H1 (cell line): Measurements from ENCODE around the gene NLRP10. TPM values are rescaled to one million over a fixed set of nuclear protein-coding genes. Genes with fewer than 3 reads are reported as not detected.

ENCODE experiments used
- CTCF ChIA-PET: fragments of 300-600 bp; sonication (Branson Sonifier 250); formaldehyde crosslinking; loops from one replicate; lab custom pipeline; 2021; ENCODE audit not compliant: partially characterized antibody; lab: Charles Lee
- POLR2A ChIA-PET: fragments of 300-600 bp; sonication (Branson Sonifier 250); formaldehyde crosslinking; loops from one replicate; lab custom pipeline; 2021; ENCODE audit warnings: inconsistent platforms; ENCODE audit not compliant: partially characterized antibody; lab: Charles Lee
- DNase-seq, 2 experiments: peaks; one replicate each; pipeline versions ENCODE4 v3.0.0 to v3.0.0-alpha.2; 2010 to 2022; ENCODE audit warnings: low spot score in 2 of 2, low read depth in 1 of 2, mixed read lengths in 1 of 2
- FAIRE-seq: peaks from 2 replicates; lab custom pipeline; 2011; peaks lifted over from hg19 to GRCh38; lab: Jason Lieb, UNC
- H2AFZ ChIP-seq: 2 replicates; pipeline ENCODE4 v1.8.1; 2012; ENCODE audit warnings: low read length, inconsistent platforms
- H2AK5ac ChIP-seq: 2 replicates; pipeline ENCODE4 v1.6.1; 2013; ENCODE audit warnings: low read depth, low read length
- H2BK120ac ChIP-seq: replicated peaks from 2 replicates; pipeline ENCODE3; 2013; ENCODE audit warnings: low read depth, low read length, inconsistent platforms
- H2BK12ac ChIP-seq: 2 replicates; pipeline ENCODE4 v1.6.1; 2013; ENCODE audit warnings: low read depth, low read length
- H2BK15ac ChIP-seq: 2 replicates; pipeline ENCODE4 v1.6.1; 2013; ENCODE audit warnings: low read length
- H2BK20ac ChIP-seq: 2 replicates; pipeline ENCODE4 v1.6.1; 2013; ENCODE audit warnings: low read length
- H2BK5ac ChIP-seq: 2 replicates; pipeline ENCODE4 v1.6.1; 2013; ENCODE audit warnings: low read depth, low read length
- H3K14ac ChIP-seq: 2 replicates; pipeline ENCODE4 v1.6.1; 2013; ENCODE audit warnings: inconsistent platforms; ENCODE audit not compliant: insufficient read length
- H3K18ac ChIP-seq: 2 replicates; pipeline ENCODE4 v1.6.1; 2013; ENCODE audit warnings: low read length; ENCODE audit errors: extremely low read depth
- H3K23ac ChIP-seq: 2 replicates; pipeline ENCODE4 v1.6.1; 2013; ENCODE audit warnings: inconsistent platforms; ENCODE audit not compliant: insufficient read length
- H3K23me2 ChIP-seq: 2 replicates; pipeline ENCODE4 v1.6.1; 2013; ENCODE audit warnings: low read depth, low read length
- H3K27ac ChIP-seq: 2 replicates; pipeline ENCODE4 v1.6.1; 2011; ENCODE audit warnings: low read depth, low read length, inconsistent platforms
- H3K27me3 ChIP-seq, 4 experiments: replicated peaks in 1 of 4; 1 replicate in 1 of 4; 2 replicates in 3 of 4; pipeline versions ENCODE4 v1.6.1 to v1.8.1; 2011 to 2013; ENCODE audit warnings: low read length in 3 of 4, mild to moderate bottlenecking in 3 of 4, inconsistent platforms in 2 of 4, mixed read lengths in 2 of 4, moderate library complexity in 1 of 4; ENCODE audit not compliant: control insufficient read depth in 3 of 4, insufficient read depth in 3 of 4; ENCODE audit errors: extremely low read depth in 1 of 4
- H3K36me3 ChIP-seq, 4 experiments: 2 replicates each; pipeline versions ENCODE4 v1.6.1 to v1.8.1; 2011 to 2013; ENCODE audit warnings: mild to moderate bottlenecking in 4 of 4, low read length in 3 of 4, moderate library complexity in 2 of 4, control low read depth in 1 of 4, inconsistent platforms in 1 of 4; ENCODE audit not compliant: insufficient read depth in 4 of 4, control insufficient read depth in 2 of 4
- H3K4ac ChIP-seq: replicated peaks from 2 replicates; pipeline ENCODE3; 2013; ENCODE audit warnings: low read length, low read depth, mixed read lengths, inconsistent platforms; ENCODE audit not compliant: insufficient read length
- H3K4me1 ChIP-seq, 4 experiments: replicated peaks in 1 of 4; 1 replicate in 1 of 4; 2 replicates in 3 of 4; pipeline versions ENCODE4 v1.6.1 to v1.8.1; 2011 to 2013; ENCODE audit warnings: low read length in 3 of 4, inconsistent platforms in 2 of 4, mixed read lengths in 1 of 4; ENCODE audit not compliant: insufficient read depth in 4 of 4, control insufficient read depth in 3 of 4
- H3K4me2 ChIP-seq, 2 experiments: 2 replicates each; pipeline versions ENCODE4 v1.6.1 to v1.8.1; 2011 to 2013; ENCODE audit warnings: low read depth in 2 of 2, low read length in 2 of 2, control low read depth in 1 of 2, inconsistent platforms in 1 of 2, mild to moderate bottlenecking in 1 of 2; ENCODE audit not compliant: insufficient read depth in 1 of 2
- H3K4me3 ChIP-seq, 4 experiments: fragments of 200-600, 300-600 bp in 1 of 4; sonication (generic), shearing (Covaris generic), sonication (Bioruptor Twin) in 1 of 4; 2 replicates each; pipeline versions ENCODE4 v1.5.1 to v1.8.1; 2011 to 2016; ENCODE audit warnings: low read length in 4 of 4, low read depth in 3 of 4, control low read depth in 2 of 4, inconsistent platforms in 2 of 4, mild to moderate bottlenecking in 2 of 4, mixed read lengths in 1 of 4, moderate library complexity in 1 of 4; ENCODE audit not compliant: insufficient read depth in 2 of 4; ENCODE audit errors: extremely low read depth in 1 of 4
- H3K56ac ChIP-seq: replicated peaks from 2 replicates; pipeline ENCODE3; 2013; ENCODE audit warnings: low read depth, mild to moderate bottlenecking, mixed read lengths, low read length, inconsistent platforms; ENCODE audit not compliant: insufficient read length
- H3K79me1 ChIP-seq: 2 replicates; pipeline ENCODE4 v1.6.1; 2013; ENCODE audit warnings: low read depth, low read length, control low read depth
- H3K79me2 ChIP-seq, 2 experiments: 2 replicates each; pipeline versions ENCODE4 v1.6.1 to v1.8.1; 2012 to 2013; ENCODE audit warnings: low read length in 2 of 2, mild to moderate bottlenecking in 2 of 2, inconsistent platforms in 1 of 2; ENCODE audit not compliant: insufficient read depth in 2 of 2, control insufficient read depth in 1 of 2
- H3K9ac ChIP-seq, 4 experiments: replicated peaks in 1 of 4; 1 replicate in 1 of 4; 2 replicates in 3 of 4; pipeline versions ENCODE4 v1.6.1 to v1.8.1; 2011 to 2013; ENCODE audit warnings: low read depth in 3 of 4, low read length in 3 of 4, control low read depth in 2 of 4, mild to moderate bottlenecking in 2 of 4, moderate library complexity in 2 of 4, inconsistent platforms in 1 of 4; ENCODE audit errors: extremely low read depth in 1 of 4
- H3K9me3 ChIP-seq, 2 experiments: 2 replicates each; pipeline versions ENCODE4 v1.6.1 to v1.8.1; 2012 to 2013; ENCODE audit warnings: mild to moderate bottlenecking in 2 of 2, moderate library complexity in 2 of 2, control low read depth in 1 of 2, inconsistent platforms in 1 of 2, low read depth in 1 of 2, low read length in 1 of 2, mixed read lengths in 1 of 2; ENCODE audit not compliant: insufficient read depth in 2 of 2
- H4K20me1 ChIP-seq, 2 experiments: replicated peaks in 1 of 2; 2 replicates each; pipeline versions ENCODE3 to v1.8.1; 2011 to 2013; ENCODE audit warnings: inconsistent platforms in 2 of 2, low read length in 2 of 2, mild to moderate bottlenecking in 1 of 2; ENCODE audit not compliant: insufficient read depth in 2 of 2, control insufficient read depth in 1 of 2
- H4K5ac ChIP-seq: 2 replicates; pipeline ENCODE4 v1.6.1; 2013; ENCODE audit warnings: low read length, low read depth, mixed read lengths, inconsistent platforms; ENCODE audit not compliant: insufficient read length
- H4K8ac ChIP-seq: 2 replicates; pipeline ENCODE4 v1.8.0; 2013; ENCODE audit warnings: mild to moderate bottlenecking, moderate library complexity, low read length, inconsistent platforms; ENCODE audit not compliant: insufficient read depth; ENCODE audit errors: extremely low read depth
- H4K91ac ChIP-seq: replicated peaks from 2 replicates; pipeline ENCODE3; 2013; ENCODE audit warnings: low read length, mixed read lengths, inconsistent platforms; ENCODE audit not compliant: insufficient read length
- CBX5 ChIP-seq: fragments of 300-800, 300-1000 bp; sonication (generic); IDR thresholded peaks from 2 replicates; pipeline ENCODE4 v1.7.1; 2016; ENCODE audit warnings: antibody characterized with exemption, low read length, low read depth
- RBBP5 ChIP-seq: IDR thresholded peaks from 2 replicates; pipeline ENCODE4 v1.7.1; 2012; ENCODE audit warnings: low read depth, mild to moderate bottlenecking, inconsistent platforms, low read length, moderate library complexity, borderline replicate concordance
- SIN3A ChIP-seq, 2 experiments: IDR thresholded peaks in 1 of 2; conservative IDR thresholded peaks in 1 of 2; 2 replicates each; pipeline ENCODE4 v1.6.1; 2011 to 2012; ENCODE audit warnings: low read length in 2 of 2, improper control_type of control experiment in 1 of 2, low read depth in 1 of 2, mild to moderate bottlenecking in 1 of 2
- TAF1 ChIP-seq: IDR thresholded peaks from 2 replicates; pipeline ENCODE4 v1.6.1; 2011; ENCODE audit warnings: mild to moderate bottlenecking, low read depth, low read length
- WGBS, 2 experiments: shearing (Covaris generic) in 1 of 2; methylation state at CpG; one replicate each; pipeline versions ENCODE4 v1.1.6 to v1.1.7; 2013 to 2015; ENCODE audit warnings: low lambda C conversion rate in 2 of 2, mixed read lengths in 2 of 2, inconsistent platforms in 1 of 2, low coverage in 1 of 2, missing lambda C conversion rate in 1 of 2; ENCODE audit not compliant: insufficient replicate concordance in 2 of 2, insufficient coverage in 1 of 2, insufficient read length in 1 of 2; ENCODE audit errors: extremely low coverage in 1 of 2, missing lambda C conversion rate in 1 of 2; 5-methylcytosine and 5-hydroxymethylcytosine counted together
- polyA plus RNA-seq, 7 experiments: library from polyadenylated mRNA; depleted of rRNA in 3 of 7; stranded (reverse) in 5 of 7; unstranded in 2 of 7; fragments of >200 nt in 5 of 7; fragments of 200-250 nt in 2 of 7; gene quantifications; 1 replicate in 5 of 7; 2 replicates in 1 of 7; 4 replicates in 1 of 7; pipeline versions ENCODE4 v1.2.1 to v1.2.3, GENCODE V29; 2011 to 2013; ENCODE audit warnings: missing spikeins in 2 of 7, mixed read lengths in 2 of 7
- total RNA-seq: library from RNA; stranded (reverse); fragmentation: NEBNext Ultra II Directional; extraction: Animal tissue kit (Norgen Biotek cat#: 25700); gene quantifications from 2 replicates; pipeline ENCODE4 v1.2.1, GENCODE V29; 2021
- TF ChIP-seq, protein P1 (sequence below), 3 experiments: IDR thresholded peaks; 1 replicate in 2 of 3; 2 replicates in 1 of 3; pipeline versions ENCODE4 v1.5.1 to v1.6.1; 2011; ENCODE audit warnings: low read length in 3 of 3, mild to moderate bottlenecking in 3 of 3, inconsistent platforms in 2 of 3, low read depth in 1 of 3, moderate library complexity in 1 of 3; ENCODE audit not compliant: insufficient read depth in 1 of 3; ENCODE audit errors: control extremely low read depth in 1 of 3

NLRP10 gene
- total and polyA plus RNA-seq, 2 of the 8 experiments (the other 6 are each of a cell fraction or from before 2014, with no cell fraction given) = 0.71 TPM; not detected in 1

GRCh38 chr11:8013833-8014232, 48.6 kb upstream of the NLRP10 start:
- H2AK5ac ChIP-seq = no peak overlapping the region
- CTCF ChIA-PET = interaction anchor here (0.6 to 11.1 kb wide), 7 partner anchors 5 to 215 kb away, joined by 3 to 142 read pairs (median 69); no protein-coding TSS in a partner anchor
- peak in 1 of 2 experiments; percentile 23 for DNase-seq
- no peak overlapping the region for H2BK120ac ChIP-seq
- no peak overlapping the region for H2BK15ac ChIP-seq
- no peak overlapping the region for H4K8ac ChIP-seq
- no peaks in the 10 kb centered on the region for H3K9me3 ChIP-seq
- peaks cover 4% of the 10 kb centered on the region; the same call in 1 of the 2 replicates for H3K23me2 ChIP-seq
- no peak overlapping the region for H4K5ac ChIP-seq
- no peaks in the 10 kb centered on the region for H3K36me3 ChIP-seq
- H3K4ac ChIP-seq = no peak overlapping the region
- no peak for FAIRE-seq
- H4K91ac ChIP-seq = no peak overlapping the region
- TF ChIP-seq SIN3A (conservative IDR thresholded peaks at IDR 0.05 in 1 of 2, IDR thresholded peaks at IDR 0.05 in 1 of 2; ENCODE audit: low read depth in 1 of 2, low read length in 2 of 2) = no peak
- TF ChIP-seq RBBP5 = no peak
- TF ChIP-seq TAF1 = no peak
- TF ChIP-seq, protein P1, sequence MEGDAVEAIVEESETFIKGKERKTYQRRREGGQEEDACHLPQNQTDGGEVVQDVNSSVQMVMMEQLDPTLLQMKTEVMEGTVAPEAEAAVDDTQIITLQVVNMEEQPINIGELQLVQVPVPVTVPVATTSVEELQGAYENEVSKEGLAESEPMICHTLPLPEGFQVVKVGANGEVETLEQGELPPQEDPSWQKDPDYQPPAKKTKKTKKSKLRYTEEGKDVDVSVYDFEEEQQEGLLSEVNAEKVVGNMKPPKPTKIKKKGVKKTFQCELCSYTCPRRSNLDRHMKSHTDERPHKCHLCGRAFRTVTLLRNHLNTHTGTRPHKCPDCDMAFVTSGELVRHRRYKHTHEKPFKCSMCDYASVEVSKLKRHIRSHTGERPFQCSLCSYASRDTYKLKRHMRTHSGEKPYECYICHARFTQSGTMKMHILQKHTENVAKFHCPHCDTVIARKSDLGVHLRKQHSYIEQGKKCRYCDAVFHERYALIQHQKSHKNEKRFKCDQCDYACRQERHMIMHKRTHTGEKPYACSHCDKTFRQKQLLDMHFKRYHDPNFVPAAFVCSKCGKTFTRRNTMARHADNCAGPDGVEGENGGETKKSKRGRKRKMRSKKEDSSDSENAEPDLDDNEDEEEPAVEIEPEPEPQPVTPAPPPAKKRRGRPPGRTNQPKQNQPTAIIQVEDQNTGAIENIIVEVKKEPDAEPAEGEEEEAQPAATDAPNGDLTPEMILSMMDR (IDR thresholded peaks at IDR 0.05; ENCODE audit: control extremely low read depth in 1 of 3, insufficient read depth in 1 of 3, low read depth in 1 of 3, low read length in 3 of 3) = no peak
- TF ChIP-seq CBX5 = no peak
- TF ChIP-seq, all 59 proteins: peak for 0
- Histone ChIP-seq H3K18ac (no peak overlapping the region), H2BK20ac (no peak overlapping the region), H3K27me3 (peaks cover 2 to 34% (median 30%) of the 10 kb centered on the region in 4 experiments), H3K4me3 (no peak overlapping the region), H4K20me1 (no peaks in the 10 kb centered on the region), H3K9ac (no peak overlapping the region), H3K14ac (no peak overlapping the region), H2BK5ac (no peak overlapping the region), H2BK12ac (no peak overlapping the region), H3K27ac (no peak overlapping the region), H3K4me2 (no peak overlapping the region), H3K23ac (no peak overlapping the region), H3K4me1 (peaks cover 6 to 17% (median 13%) of the 10 kb centered on the region in 4 experiments; a peak in 6 of 7 replicates), H3K56ac (no peak overlapping the region), H3K79me2 (no peaks in the 10 kb centered on the region), H3K79me1 (no peaks in the 10 kb centered on the region), H2AFZ (no peak overlapping the region)
- POLR2A ChIA-PET = interaction anchor here (1.0 kb wide), 1 partner anchor 54 kb away, joined by 3 read pairs; no protein-coding TSS in a partner anchor
- 85% methylated on average over 5 of the region's 5 CpGs; no CpG with 5 or more reads in 1 of the 2 experiments for WGBS, 2 experiments
